Panc1 (cell line): ENCODE data around the gene SLC45A1. TPM values are rescaled to one million over a fixed set of nuclear protein-coding genes. Genes with fewer than 3 reads are reported as not detected.

Source experiments
- ATAC-seq: fragments of 200-7000 bp; cut with Tn5 transposase; 2 replicates; pipeline ENCODE4 v1.9.1; 2020; ENCODE audit warnings: mild to moderate bottlenecking, moderate library complexity
- BruUV-seq: library from RNA; stranded (reverse); fragments of 400-500 nt; replicated peaks from 2 replicates; lab custom pipeline; 2021; lab: Mats Ljungman, UMichigan
- CTCF ChIA-PET: fragments of 300-600 bp; sonication (Branson Sonifier 250); formaldehyde crosslinking; loops from one replicate; lab custom pipeline; 2022; ENCODE audit warnings: antibody characterized with exemption; lab: Charles Lee
- POLR2A ChIA-PET: fragments of 300-600 bp; sonication (Branson Sonifier 250); formaldehyde crosslinking; loops from one replicate; lab custom pipeline; 2022; ENCODE audit warnings: antibody characterized with exemption; lab: Charles Lee
- DNase-seq: peaks from one replicate; pipeline ENCODE4 v3.0.0-alpha.2; 2010; ENCODE audit warnings: low read depth, low spot score
- H3K27ac ChIP-seq: 2 replicates; pipeline ENCODE4 v1.5.1; 2011; ENCODE audit warnings: mild to moderate bottlenecking, low read length, inconsistent platforms
- H3K27me3 ChIP-seq: fragments of 200-500 bp; sonication (Bioruptor generic); 2 replicates; pipeline ENCODE4 v1.6.0; 2014; ENCODE audit warnings: low read length, inconsistent platforms; ENCODE audit not compliant: control insufficient read depth, insufficient read depth
- H3K36me3 ChIP-seq: fragments of 200-500 bp; sonication (Bioruptor generic); 2 replicates; pipeline ENCODE4 v1.5.1; 2014; ENCODE audit warnings: inconsistent platforms, mild to moderate bottlenecking, low read length, moderate library complexity; ENCODE audit not compliant: control insufficient read depth, insufficient read depth
- H3K4me1 ChIP-seq: 2 replicates; pipeline ENCODE4 v1.5.1; 2011; ENCODE audit warnings: inconsistent platforms, mild to moderate bottlenecking, low read length, moderate library complexity; ENCODE audit not compliant: control insufficient read depth, insufficient read depth
- H3K4me3 ChIP-seq, 2 experiments: 2 replicates each; pipeline ENCODE4 v1.5.1; 2011 to 2012; ENCODE audit warnings: low read depth in 2 of 2, low read length in 2 of 2, mild to moderate bottlenecking in 2 of 2, inconsistent platforms in 1 of 2, moderate library complexity in 1 of 2
- H3K9me3 ChIP-seq: fragments of 200-500 bp; sonication (Bioruptor generic); 2 replicates; pipeline ENCODE4 v1.5.1; 2014; ENCODE audit warnings: low read depth, mild to moderate bottlenecking, inconsistent platforms, low read length, moderate library complexity; ENCODE audit not compliant: control insufficient read depth, insufficient read depth
- POLR2AphosphoS5 ChIP-seq: IDR thresholded peaks from 2 replicates; pipeline ENCODE4 v1.6.1; 2012; ENCODE audit warnings: mild to moderate bottlenecking, low read depth, low read length, moderate library complexity
- SIN3A ChIP-seq: IDR thresholded peaks from 2 replicates; pipeline ENCODE4 v1.6.1; 2012; ENCODE audit warnings: low read depth, mild to moderate bottlenecking, low read length, moderate library complexity, borderline replicate concordance; ENCODE audit not compliant: insufficient read depth
- TCF7L2 ChIP-seq: IDR thresholded peaks from 2 replicates; pipeline ENCODE4 v1.6.1; 2011; ENCODE audit warnings: mild to moderate bottlenecking, low read depth, low read length, inconsistent platforms
- in situ Hi-C: cut with HindIII; loops from 2 replicates; pipeline ENCODE4 v1.10.0; 2016; ENCODE audit warnings: low sequenced_read_pairs, low pct_unique_long_range_greater_than_20kb
- intact Hi-C: fragments of 100-400 bp; cut with micrococcal nuclease; formaldehyde crosslinking; loops from one replicate; pipeline ENCODE4 v1.10.0; 2022; ENCODE audit not compliant: unreplicated experiment
- total RNA-seq: library from RNA; stranded (reverse); gene quantifications from one replicate; pipeline ENCODE4 v1.2.1, GENCODE V29; 2021; ENCODE audit not compliant: unreplicated experiment
- TF ChIP-seq, protein P1 (sequence below), 2 experiments: IDR thresholded peaks; 2 replicates each; pipeline ENCODE4 v1.6.1; 2011 to 2012; ENCODE audit warnings: low read depth in 2 of 2, control low read depth in 1 of 2, low read length in 1 of 2, mild to moderate bottlenecking in 1 of 2, moderate library complexity in 1 of 2; ENCODE audit not compliant: insufficient read depth in 1 of 2
- TF ChIP-seq, protein P2 (sequence below): fragments of 450-650 bp; IDR thresholded peaks from 2 replicates; pipeline ENCODE4 v1.5.1; 2017; ENCODE audit warnings: mild to moderate bottlenecking

SLC45A1 gene
- total RNA-seq, 1 experiment from 2014 or later: 11.3 TPM

DNA sequence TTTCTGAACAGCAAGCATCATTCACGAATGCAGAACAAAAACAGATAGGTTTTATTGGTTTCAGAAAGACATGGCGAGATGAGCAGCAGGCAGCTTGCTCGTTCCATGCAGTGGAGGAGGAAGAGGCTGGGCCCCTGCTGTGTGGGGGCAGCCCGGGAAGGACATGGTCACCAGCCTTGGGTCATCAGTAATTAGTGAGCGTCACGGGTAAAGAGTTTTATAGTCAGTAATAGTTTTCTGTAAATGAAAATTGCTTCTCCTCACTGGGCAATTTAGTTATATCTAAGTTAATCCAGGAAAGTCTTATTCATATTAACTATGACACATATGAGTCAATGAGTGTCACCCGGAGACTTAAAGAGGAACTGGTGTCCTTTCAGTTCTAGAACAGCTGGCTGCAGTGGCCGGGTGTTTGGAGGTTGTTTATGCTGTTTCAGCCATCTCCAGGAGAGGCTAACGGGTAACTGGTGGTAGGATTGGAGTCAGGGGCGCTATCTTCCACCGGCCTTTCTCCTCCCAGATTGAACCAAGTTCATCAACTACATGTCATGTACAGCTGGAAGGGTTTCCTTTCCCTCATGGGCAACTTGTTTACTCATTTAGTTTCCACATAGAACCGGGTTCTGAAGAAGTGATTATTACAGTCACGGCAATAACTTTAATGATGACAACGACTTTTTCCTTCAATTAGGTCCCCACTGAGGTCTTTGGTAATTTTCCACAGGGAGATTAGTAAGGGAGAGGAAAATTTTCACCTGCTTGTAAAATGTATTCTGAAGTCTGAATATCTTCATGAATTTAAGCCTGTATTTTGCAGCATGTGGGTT is 34.6 kb upstream of the SLC45A1 start:
- no TSS peak for BruUV-seq
- Histone ChIP-seq H3K27ac (peak overlapping the region; percentile 79), H3K4me1 (peaks cover 27% of the 10 kb centered on the region), H3K27me3 (no peaks in the 10 kb centered on the region), H3K4me3 (no peak overlapping the region), H3K36me3 (no peaks in the 10 kb centered on the region), H3K9me3 (no peaks in the 10 kb centered on the region)
- in situ Hi-C loops: no loop called here
- intact Hi-C loops: no loop called here
- ChIA-PET CTCF (no interaction called here), POLR2A (no interaction called here)
- TF ChIP-seq, protein P1, sequence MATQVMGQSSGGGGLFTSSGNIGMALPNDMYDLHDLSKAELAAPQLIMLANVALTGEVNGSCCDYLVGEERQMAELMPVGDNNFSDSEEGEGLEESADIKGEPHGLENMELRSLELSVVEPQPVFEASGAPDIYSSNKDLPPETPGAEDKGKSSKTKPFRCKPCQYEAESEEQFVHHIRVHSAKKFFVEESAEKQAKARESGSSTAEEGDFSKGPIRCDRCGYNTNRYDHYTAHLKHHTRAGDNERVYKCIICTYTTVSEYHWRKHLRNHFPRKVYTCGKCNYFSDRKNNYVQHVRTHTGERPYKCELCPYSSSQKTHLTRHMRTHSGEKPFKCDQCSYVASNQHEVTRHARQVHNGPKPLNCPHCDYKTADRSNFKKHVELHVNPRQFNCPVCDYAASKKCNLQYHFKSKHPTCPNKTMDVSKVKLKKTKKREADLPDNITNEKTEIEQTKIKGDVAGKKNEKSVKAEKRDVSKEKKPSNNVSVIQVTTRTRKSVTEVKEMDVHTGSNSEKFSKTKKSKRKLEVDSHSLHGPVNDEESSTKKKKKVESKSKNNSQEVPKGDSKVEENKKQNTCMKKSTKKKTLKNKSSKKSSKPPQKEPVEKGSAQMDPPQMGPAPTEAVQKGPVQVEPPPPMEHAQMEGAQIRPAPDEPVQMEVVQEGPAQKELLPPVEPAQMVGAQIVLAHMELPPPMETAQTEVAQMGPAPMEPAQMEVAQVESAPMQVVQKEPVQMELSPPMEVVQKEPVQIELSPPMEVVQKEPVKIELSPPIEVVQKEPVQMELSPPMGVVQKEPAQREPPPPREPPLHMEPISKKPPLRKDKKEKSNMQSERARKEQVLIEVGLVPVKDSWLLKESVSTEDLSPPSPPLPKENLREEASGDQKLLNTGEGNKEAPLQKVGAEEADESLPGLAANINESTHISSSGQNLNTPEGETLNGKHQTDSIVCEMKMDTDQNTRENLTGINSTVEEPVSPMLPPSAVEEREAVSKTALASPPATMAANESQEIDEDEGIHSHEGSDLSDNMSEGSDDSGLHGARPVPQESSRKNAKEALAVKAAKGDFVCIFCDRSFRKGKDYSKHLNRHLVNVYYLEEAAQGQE (IDR thresholded peaks at IDR 0.05; ENCODE audit: insufficient read depth in 1 of 2, low read depth in 2 of 2, low read length in 1 of 2): no peak
- TF ChIP-seq SIN3A (no peak), TCF7L2 (no peak), POLR2AphosphoS5 (no peak)
- TF ChIP-seq, protein P2, sequence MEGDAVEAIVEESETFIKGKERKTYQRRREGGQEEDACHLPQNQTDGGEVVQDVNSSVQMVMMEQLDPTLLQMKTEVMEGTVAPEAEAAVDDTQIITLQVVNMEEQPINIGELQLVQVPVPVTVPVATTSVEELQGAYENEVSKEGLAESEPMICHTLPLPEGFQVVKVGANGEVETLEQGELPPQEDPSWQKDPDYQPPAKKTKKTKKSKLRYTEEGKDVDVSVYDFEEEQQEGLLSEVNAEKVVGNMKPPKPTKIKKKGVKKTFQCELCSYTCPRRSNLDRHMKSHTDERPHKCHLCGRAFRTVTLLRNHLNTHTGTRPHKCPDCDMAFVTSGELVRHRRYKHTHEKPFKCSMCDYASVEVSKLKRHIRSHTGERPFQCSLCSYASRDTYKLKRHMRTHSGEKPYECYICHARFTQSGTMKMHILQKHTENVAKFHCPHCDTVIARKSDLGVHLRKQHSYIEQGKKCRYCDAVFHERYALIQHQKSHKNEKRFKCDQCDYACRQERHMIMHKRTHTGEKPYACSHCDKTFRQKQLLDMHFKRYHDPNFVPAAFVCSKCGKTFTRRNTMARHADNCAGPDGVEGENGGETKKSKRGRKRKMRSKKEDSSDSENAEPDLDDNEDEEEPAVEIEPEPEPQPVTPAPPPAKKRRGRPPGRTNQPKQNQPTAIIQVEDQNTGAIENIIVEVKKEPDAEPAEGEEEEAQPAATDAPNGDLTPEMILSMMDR: no peak
- no peak for DNase-seq
- ATAC-seq: peak; percentile 49; the same call in 1 of the 2 replicates

DNA sequence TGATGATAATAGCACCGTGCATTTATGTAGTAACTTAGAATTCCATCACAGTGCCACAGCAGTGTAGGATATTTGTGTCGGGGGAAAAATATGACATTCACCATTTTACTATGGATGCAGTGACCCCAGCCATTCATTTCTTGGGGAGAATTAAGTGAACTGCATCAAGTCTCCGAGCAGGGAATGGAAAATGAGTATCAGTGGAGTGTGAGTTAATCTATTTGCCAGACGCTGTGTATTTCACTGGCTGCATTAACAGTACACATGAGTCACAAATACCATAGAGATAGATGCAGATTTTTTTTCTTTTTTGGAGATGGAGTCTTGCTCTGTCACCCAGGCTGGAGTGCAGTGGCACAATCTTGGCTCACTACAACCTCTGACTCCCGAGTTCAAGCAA is 33.8 kb upstream of the SLC45A1 start:
- ChIA-PET CTCF (no interaction called here), POLR2A (no interaction called here)
- in situ Hi-C loops: no loop called here
- no peak for TF ChIP-seq TCF7L2
- TF ChIP-seq, protein P1 (IDR thresholded peaks at IDR 0.05; ENCODE audit: insufficient read depth in 1 of 2, low read depth in 2 of 2, low read length in 1 of 2): no peak
- no peak for TF ChIP-seq SIN3A
- TF ChIP-seq, protein P2: no peak
- no peak for TF ChIP-seq POLR2AphosphoS5
- no peak for DNase-seq
- no TSS peak for BruUV-seq
- intact Hi-C loops: no loop called here
- H3K4me1 ChIP-seq: peaks cover 27% of the 10 kb centered on the region
- H3K4me3 ChIP-seq: no peak overlapping the region
- no peaks in the 10 kb centered on the region for H3K9me3 ChIP-seq
- no peaks in the 10 kb centered on the region for H3K27me3 ChIP-seq
- peak overlapping the region; percentile 79 for H3K27ac ChIP-seq
- peak; percentile 56 for ATAC-seq
- no peaks in the 10 kb centered on the region for H3K36me3 ChIP-seq
